ENCODE data around the gene UQCRC2. TPM values are rescaled to one million over a fixed set of nuclear protein-coding genes. Genes with fewer than 3 reads are reported as not detected.

UQCRC2 gene
- total and polyA plus RNA-seq, 9 donors: 101 to 325 (median 164) TPM

DNA sequence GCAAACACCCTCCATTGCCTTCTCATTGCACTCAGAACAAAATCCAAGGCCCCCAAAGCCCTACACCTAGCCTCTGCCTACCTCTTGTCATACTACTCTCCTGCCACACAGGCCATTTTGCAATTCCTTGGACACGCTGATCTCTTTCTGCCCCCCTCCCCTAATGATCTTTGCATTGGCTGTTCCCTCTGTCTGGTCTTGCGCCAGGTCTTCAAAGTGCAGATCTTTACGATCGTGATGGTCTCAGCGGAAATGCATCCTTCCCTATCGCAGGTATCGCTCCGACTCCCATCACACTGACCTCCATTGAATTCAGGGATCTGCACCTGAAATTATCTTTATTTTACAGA is 54.0 kb downstream of the UQCRC2 start:
- WGBS, 3 donors: 4 to 9% (median 5%) methylated on average over 8 of the region's 8 CpGs

GRCh38 chr16:22007509-22008214 is 54.5 kb downstream of the UQCRC2 start, which contains the start of gene MOSMO:
Gene MOSMO (plus strand): TSS chr16:22008111. CDS start chr16:22008302, 191 bp downstream.
- H3K4me3 ChIP-seq: peak within 1 kb of the TSS; percentile 57
- peaks cover 7% of the 10 kb centered on the region for H3K4me1 ChIP-seq (ENCODE audit: insufficient read depth)
- intact Hi-C loops (cut with DNase I): loop anchor here (5.0 to 10.0 kb wide), 4 partner anchors 67 to 297 kb away; partner anchors contain the start of gene POLR3E (in 3 of the 4)
- TF ChIP-seq POLR2A (IDR thresholded peaks at IDR 0.05) (peak; percentile 33), EP300 (IDR thresholded peaks at IDR 0.05) (no peak)
- TF ChIP-seq, protein P1, sequence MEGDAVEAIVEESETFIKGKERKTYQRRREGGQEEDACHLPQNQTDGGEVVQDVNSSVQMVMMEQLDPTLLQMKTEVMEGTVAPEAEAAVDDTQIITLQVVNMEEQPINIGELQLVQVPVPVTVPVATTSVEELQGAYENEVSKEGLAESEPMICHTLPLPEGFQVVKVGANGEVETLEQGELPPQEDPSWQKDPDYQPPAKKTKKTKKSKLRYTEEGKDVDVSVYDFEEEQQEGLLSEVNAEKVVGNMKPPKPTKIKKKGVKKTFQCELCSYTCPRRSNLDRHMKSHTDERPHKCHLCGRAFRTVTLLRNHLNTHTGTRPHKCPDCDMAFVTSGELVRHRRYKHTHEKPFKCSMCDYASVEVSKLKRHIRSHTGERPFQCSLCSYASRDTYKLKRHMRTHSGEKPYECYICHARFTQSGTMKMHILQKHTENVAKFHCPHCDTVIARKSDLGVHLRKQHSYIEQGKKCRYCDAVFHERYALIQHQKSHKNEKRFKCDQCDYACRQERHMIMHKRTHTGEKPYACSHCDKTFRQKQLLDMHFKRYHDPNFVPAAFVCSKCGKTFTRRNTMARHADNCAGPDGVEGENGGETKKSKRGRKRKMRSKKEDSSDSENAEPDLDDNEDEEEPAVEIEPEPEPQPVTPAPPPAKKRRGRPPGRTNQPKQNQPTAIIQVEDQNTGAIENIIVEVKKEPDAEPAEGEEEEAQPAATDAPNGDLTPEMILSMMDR (IDR thresholded peaks at IDR 0.05): peak in 2 of 3 donors; percentile 15 to 31
- 0% methylated on average over 43 to 78 of the region's 78 CpGs for WGBS, 3 donors
- no peaks in the 10 kb centered on the region for H3K9me3 ChIP-seq
- no peaks in the 10 kb centered on the region for H3K36me3 ChIP-seq
- H3K27me3 ChIP-seq: no peaks in the 10 kb centered on the region
- peak; percentile 66 to 85 (median 76) for DNase-seq
- H3K27ac ChIP-seq: peak within 1 kb of the TSS in 1 of 2 donors; percentile 57

More for the DNA sequence above, 54.0 kb downstream of the UQCRC2 start:
- peak overlapping the region; percentile 57 for H3K4me3 ChIP-seq
- H3K27ac ChIP-seq: no peak overlapping the region
- no peak for DNase-seq
- no peaks in the 10 kb centered on the region for H3K9me3 ChIP-seq
- H3K27me3 ChIP-seq: no peaks in the 10 kb centered on the region
- TF ChIP-seq POLR2A (IDR thresholded peaks at IDR 0.05) (no peak), EP300 (IDR thresholded peaks at IDR 0.05) (no peak)
- TF ChIP-seq, protein P1 (IDR thresholded peaks at IDR 0.05): no peak
- intact Hi-C loops (cut with DNase I): loop anchor here (5.0 to 10.0 kb wide), 4 partner anchors 68 to 298 kb away; partner anchors contain the start of gene POLR3E (in 3 of the 4)
- peaks cover 7% of the 10 kb centered on the region for H3K4me1 ChIP-seq (ENCODE audit: insufficient read depth)
- H3K36me3 ChIP-seq: no peaks in the 10 kb centered on the region

GRCh38 chr16:22008215-22009059 is 55.3 kb downstream of the UQCRC2 start:
- H3K4me1 ChIP-seq (ENCODE audit: insufficient read depth): peaks cover 7% of the 10 kb centered on the region

GRCh38 chr16:22010902-22011301 is 57.7 kb downstream of the UQCRC2 start:
- Histone ChIP-seq H3K36me3 (no peaks in the 10 kb centered on the region), H3K4me3 (no peak overlapping the region), H3K27ac (no peak overlapping the region), H3K9me3 (no peaks in the 10 kb centered on the region), H3K27me3 (no peaks in the 10 kb centered on the region), H3K4me1 (ENCODE audit: insufficient read depth) (peaks cover 7% of the 10 kb centered on the region)
- TF ChIP-seq EP300 (IDR thresholded peaks at IDR 0.05) (no peak), POLR2A (IDR thresholded peaks at IDR 0.05) (no peak)
- TF ChIP-seq, protein P1 (IDR thresholded peaks at IDR 0.05): no peak
- 55 to 63% (median 55%) methylated on average over 5 of the region's 5 CpGs for WGBS, 3 donors
- DNase-seq: no peak
- intact Hi-C loops (cut with DNase I): no loop called here

More at GRCh38 chr16:22008215-22009059, 55.3 kb downstream of the UQCRC2 start:
- no peaks in the 10 kb centered on the region for H3K9me3 ChIP-seq
- intact Hi-C loops (cut with DNase I): loop anchor here (5.0 to 10.0 kb wide), 4 partner anchors 66 to 296 kb away; partner anchors contain the start of gene POLR3E (in 3 of the 4)
- no peaks in the 10 kb centered on the region for H3K36me3 ChIP-seq
- 1 to 2% (median 1%) methylated on average over 55 to 65 of the region's 65 CpGs for WGBS, 3 donors
- DNase-seq: peak; percentile 27 to 60 (median 49)
- H3K4me3 ChIP-seq: peak overlapping the region; percentile 57
- peak overlapping the region in 1 of 2 donors; percentile 37 for H3K27ac ChIP-seq
- H3K27me3 ChIP-seq: no peaks in the 10 kb centered on the region
- TF ChIP-seq, protein P1 (IDR thresholded peaks at IDR 0.05): no peak
- no peak for TF ChIP-seq EP300 (IDR thresholded peaks at IDR 0.05)
- no peak for TF ChIP-seq POLR2A (IDR thresholded peaks at IDR 0.05)
